GM21576 (cell line): ENCODE data around the gene MPG.
A peak's percentile ranks its signal among the peaks of the same experiment; 100 is the strongest.

ENCODE experiments used
- ATAC-seq: cut with Tn5 transposase; IDR thresholded peaks from one replicate; pipeline ENCODE4 v1.9.1; 2021; ENCODE audit warnings: mild to moderate bottlenecking, moderate library complexity; ENCODE audit not compliant: unreplicated experiment

MPG gene

DNA sequence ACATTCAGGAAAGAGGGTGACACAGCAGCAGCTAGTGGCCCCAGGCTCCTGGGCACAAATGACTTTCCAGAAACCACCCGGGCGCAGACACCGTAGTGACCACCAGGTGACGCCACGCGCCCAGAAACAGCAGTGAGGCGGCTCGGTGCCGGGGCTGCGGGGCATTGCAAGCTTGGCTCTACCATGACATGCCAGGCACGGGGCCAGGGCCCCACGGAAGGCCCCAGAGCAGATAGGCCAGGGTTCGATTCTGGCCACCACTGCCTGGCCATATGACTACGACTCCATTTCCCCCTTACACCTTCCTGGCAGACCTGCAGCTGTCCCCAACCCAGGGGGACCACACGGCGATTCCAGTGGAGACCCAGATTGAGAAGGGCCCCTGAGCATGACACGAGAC is 12.3 kb upstream of the MPG start:
- ATAC-seq = no peak

DNA sequence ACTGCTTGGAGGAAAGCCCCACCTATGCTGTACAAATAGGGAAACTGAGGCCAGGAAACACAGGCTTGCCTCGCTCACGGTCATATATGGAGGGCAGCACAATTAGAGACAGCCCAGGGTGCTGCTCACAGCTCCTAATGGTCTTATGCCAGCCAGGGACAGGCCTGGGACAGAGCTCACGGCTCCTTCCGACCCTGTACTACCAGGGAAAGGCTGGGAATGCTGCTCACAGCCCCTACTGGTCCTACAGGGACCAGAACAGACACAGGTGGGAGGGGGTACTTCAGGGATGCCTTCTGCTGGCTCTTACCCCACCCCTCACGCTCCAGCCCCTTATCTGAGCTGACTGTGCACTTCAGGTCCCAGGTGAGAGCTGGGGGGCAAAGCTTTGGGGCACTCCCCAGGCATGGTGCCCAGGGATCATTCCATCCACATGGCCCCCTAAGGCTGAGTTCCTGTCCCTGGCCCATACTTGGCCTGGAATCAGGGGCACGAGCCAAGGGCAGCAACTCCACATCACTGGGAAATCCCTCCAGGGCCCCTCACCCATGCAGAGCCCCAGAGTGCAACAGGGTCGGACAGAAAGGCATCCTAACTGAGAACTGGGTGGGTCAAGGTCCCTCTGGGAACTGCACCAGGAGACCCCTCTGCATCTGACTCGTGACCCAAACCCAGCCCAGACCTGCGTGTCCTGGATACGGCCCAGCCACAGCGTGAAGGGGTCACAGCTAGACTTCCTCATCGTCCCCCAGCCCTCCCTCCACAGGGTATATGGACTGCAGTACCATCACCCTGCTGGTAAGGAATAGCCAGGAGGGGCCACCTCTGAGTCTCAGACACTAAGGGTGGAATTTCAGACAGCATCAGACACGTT is 11.5 kb upstream of the MPG start:
- no peak for ATAC-seq

DNA sequence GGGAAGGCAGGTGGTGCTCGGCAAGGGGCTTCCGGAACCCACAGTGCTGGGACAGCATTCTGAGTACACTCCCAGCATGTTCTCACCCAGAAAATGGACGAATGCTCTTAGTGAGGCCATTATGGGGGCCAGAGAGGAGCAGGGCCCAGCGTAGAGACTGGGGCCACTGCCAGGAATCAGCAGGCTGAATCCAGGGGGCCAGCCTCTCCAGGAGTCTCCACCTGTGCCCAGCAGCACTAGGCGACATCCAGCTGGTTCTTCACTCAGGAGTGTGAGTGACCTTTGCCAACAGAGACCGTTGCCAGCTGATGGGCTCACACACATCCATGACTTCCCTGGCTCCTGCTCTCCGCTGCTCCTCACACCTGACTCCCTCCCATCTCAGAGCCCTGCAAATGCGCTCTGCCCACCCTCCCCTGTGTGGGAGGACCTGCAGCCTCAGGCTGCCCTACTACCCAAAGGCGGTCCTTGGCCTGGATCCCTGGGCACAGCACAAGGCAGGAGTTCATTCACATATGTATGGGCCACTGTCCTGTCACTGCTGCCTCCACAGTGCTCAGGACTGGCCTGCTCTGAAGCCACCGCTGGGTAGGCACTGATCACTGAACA is 10.7 kb upstream of the MPG start:
- ATAC-seq = no peak

DNA sequence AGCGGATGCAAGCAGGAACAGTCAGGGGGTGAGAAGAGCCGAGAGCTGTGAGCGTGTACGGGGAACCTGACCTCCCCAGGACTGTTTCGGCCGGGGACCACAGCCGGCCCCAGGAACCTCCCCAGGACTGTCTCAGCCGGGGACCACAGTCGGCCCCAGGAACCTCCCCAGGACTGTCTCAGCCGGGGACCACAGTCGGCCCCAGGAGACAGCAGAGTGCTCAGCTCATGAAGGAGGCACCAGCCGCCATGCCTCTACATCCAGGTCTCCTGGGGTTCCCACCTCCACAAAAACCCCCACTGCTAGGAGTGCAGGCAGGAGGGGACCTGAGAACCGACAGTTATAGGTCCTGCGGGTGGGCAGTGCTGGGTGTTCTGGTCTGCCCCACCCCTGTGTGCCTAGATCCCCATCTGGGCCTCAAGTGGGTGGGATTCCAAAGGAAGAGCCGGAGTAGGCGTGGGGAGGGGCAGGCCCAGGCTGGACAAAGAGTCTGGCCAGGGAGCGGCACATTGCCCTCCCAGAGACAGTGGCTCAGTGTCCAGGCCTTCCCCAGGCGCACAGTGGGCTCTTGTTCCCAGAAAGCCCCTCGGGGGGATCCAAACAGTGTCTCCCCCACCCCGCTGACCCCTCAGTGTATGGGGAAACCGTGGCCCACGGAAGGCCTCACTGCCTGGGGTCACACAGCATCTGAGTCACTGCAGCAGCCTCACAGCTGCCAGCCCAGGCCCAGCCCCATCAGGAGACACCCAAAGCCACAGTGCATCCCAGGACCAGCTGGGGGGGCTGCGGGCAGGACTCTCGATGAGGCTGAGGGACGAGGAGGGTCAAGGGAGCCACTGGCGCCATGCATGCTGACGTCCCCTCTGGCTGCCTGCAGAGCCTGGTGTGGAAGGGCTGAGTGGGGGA is 9.9 kb upstream of the MPG start:
- ATAC-seq = no peak

DNA sequence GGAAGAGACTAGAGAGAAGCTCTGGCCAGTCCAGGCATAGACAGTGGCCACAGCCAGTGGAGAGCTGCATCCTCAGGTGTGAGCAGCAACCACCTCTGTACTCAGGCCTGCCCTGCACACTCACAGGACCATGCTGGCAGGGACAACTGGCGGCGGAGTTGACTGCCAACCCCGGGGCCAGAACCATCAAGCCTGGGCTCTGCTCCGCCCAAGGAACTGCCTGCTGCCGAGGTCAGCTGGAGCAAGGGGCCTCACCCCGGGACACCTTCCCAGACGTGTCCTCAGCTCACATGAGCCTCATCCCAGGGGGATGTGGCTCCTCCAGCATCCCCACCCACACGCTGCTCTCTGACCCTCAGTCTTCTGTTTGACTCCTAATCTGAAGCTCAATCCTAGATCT is 8.8 kb upstream of the MPG start:
- ATAC-seq = no peak

DNA sequence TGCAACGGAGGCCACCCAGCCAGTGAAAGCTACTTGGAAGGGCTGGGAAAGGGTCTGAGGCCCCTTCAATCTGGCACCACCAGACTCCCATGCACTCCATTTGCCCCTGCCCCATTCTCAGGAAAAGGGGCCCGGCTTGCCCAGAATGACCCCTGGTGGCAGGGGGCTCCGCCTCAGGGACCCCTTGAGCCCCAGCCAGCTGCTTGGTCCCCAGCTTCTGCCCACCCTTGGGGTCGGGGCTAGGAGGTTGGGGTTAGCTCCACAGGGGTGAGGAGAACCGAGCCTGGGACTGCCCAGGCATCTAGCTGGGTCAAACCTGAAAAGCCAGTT is 6.8 kb upstream of the MPG start:
- ATAC-seq = no peak

DNA sequence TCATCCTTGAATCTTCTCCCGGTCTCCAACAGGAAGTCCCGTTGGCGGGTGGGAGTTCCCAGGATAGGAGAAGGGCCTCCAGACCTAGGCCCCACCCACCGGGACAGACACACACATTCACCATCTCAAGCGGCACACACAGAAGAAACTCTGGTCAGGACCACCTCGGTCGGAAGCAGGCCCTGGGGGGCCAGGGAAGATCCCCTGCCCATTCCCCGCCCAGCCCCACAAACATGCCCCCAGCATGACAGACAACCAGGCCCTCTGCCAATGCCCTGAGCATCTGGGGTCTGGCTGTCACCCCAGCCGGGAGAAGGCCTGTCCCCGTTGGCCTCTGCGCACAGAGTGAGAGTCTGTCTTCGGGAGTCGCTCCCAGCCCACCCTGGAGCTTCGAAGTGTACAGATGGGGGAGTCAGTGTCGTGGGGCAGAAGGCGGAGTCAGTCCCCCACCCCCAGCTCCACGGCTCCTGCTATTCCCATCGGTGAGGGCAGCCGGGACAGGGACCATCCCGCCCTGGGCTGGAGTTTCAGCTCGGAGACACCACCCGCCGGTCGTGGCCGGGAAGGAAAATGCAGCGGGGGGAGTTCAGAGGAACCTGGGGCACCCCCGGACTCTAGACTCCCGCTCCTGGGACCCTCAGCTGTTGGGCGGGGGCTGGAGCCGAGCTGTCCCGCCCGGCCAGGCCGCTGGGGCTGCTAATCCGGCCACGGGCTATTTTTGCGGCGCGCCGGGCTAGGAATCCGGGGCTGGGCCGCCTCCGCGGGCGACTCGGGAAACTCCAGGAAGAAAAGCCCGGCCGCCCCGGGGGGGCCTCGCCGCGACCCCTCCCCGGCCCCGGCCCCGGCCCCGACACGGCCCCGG is 6.3 kb upstream of the MPG start:
- no peak for ATAC-seq

DNA sequence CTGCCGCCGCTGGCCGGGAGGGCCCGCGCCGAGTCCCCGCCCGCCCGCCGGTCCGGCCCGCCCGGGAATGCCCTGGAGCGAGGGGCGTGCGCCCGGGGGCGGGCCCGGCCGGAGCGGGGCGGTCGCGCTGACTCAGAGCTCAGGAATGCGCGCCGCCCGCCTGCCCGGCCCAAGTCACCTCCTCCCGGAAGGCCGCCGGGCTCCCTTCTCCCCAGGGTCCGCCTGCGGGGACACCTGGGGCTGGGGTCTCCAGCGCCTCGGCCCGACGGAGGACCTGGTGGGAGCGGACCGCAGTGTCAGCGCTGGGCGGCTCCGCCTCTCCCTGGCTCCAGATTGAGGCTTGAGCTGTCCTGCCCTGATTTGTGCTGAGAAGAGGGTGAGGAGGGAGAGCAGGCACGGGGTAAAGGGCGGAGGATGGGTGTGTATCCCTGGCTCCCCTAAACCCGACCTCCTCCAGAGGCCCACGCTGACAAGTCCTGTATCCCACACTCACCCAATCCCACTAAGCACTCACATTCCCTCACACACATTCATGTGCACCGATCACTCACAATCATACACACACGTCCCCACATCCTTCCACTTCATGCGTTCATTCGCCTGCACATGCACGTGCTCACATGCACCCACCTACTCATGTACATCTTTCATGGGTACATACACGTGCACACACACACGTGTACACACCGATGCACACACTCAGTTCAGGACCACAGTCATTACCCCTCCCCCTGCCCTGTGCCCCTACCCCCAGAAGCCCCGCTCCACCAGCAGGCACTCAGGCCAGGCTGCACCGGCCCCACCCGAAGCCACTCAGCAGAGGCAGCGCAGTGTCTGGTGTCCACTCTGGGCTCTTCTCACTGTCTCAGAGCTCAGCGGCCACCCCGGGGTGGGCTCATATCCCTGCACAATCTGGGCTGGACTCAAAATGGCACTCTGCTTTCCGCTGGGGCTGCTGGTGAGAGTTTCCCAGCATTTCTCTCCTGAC is 5.2 kb upstream of the MPG start, which contains the start of gene RHBDF1:
RHBDF1 (minus strand) TSS at position 71 of the 988 bp plus-strand sequence. CDS start 7,616 bp downstream, outside the sequence.
- no peak for ATAC-seq

DNA sequence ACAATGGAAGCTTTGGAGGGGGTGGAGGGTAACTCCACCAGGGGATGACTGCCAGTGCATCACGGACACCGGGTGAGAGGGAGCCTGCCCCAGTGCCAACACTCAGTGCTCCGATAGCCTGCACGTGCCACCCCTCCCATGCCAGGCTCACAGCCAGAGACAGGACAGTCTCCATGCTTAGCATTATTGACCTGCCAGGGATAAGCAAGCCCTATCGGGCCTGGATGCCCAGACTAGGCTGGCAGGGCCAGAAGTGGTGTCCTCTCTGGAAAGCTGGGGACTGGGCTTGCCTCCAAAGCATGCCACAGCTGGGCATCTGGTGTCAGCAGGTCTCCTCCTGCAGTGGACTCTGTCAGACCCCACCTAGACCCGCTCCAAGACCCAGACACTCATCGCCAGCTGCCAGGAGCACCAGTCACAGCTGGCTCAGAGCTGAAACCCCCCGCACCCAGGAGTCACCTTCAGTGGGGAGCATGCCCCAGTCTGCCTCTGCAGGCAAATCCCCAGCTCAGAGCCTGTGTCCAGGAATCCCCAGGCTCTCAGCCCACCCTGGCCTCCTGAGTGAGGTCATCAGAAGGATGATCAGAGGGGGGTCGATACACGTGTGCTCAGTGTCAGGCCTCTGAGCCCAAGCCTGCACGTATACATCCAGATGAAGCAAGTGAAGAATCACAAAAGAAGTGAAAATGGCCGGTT is 3.8 kb upstream of the MPG start:
- no peak for ATAC-seq

DNA sequence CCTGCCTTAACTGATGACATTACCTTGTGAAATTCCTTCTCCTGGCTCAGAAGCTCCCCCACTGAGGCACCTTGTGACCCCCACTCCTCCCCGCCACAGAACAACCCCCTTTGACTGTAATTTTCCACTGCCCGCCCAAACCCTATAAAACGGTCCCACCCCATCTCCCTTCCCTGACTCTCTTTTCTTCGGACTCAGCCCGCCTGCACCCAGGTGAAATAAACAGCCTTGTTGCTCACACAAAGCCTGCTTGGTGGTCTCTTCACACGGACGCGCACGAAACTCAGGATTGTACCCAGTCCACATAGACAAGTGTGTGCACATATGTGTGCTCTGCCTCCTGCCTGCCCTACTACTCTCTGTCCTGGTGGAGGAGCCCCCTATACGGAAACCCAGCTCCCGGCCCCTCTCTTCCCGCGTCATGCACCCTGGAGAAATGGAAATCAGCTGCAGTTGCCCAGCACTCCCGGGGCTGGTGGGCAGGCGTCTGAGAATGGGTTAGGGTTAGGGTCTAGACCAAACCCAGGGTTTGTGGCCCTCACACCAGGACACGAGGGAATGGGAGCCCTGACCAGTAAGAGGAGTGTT is 3.2 kb upstream of the MPG start:
- no peak for ATAC-seq

DNA sequence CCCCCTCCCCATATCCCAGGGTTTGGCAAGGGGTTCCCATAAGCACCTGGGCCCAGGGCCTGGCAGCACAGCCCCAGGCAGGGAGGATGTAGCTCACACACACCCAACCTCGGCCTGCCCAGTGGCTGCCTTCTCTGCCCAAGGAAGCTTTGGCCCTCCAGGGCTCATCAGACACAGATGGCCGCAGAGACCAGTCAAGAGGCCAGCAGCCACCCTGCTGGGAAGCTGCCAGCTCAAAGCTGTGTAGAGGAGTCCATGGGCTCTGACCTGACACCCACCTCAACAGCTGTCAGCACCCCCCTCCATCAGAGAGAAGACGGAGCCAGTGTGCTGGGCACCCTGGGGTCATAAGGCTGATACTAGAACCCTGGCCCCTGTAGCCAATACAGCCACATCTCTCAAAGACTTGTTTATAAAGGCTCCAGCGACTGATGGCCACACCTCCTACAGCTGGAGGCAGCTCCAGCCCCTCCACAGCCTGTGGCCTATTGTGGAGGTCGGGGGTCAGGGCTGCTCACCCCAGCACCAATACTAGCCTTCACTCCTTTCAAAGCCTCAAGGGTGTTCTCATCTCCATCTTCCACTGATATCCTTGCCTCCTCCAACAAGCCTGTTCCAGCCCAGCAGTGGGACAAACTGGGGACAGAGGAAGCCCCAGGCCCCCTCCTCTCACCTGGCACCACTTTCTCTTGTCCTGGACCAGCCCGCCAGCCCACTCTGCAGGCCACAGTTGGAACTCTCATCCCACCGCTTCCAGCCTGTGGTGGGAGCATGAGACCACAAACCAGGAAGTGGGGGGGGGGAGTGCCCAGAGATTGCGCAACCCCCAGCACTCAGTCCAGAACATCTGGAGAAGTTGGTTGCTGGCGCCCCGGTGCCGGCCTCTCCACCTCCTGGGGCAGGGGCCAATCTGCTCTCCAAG is 2.2 kb upstream of the MPG start:
- ATAC-seq = no peak

DNA sequence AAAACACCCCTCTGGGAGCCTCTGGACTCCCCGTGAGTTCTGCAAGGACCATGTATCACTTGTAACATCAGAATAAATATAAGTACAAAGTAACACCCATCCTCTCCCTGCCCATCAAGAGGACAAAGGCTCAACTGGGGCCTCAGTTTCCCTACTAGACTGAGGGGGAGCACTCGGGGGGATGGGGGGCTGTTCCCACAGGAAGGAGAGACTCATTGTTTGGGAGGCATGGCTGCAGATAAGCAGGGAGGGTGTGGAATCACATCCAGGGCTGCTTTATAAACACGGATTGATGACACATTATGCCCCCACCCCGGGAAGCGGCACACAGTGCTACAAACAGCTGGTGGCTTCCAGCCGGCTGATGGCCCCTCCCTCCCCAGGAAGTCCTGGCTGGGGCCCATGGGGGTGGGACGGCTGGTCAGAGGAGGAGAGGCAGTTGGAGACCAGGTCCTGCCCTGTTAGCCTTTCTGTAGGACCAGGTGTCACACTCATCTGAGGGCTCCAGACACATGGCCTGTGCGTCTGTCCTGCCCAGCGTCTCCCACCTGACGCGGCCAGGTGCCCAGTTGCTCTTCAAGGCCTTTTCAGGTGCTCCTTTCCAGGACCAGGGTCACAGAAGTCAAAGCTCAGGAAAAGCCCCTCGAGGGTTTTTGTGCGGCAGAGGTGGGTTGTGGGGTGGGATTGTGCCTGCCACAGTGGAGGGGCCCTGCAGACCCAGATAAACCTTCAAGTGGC is 1.3 kb upstream of the MPG start:
- no peak for ATAC-seq

DNA sequence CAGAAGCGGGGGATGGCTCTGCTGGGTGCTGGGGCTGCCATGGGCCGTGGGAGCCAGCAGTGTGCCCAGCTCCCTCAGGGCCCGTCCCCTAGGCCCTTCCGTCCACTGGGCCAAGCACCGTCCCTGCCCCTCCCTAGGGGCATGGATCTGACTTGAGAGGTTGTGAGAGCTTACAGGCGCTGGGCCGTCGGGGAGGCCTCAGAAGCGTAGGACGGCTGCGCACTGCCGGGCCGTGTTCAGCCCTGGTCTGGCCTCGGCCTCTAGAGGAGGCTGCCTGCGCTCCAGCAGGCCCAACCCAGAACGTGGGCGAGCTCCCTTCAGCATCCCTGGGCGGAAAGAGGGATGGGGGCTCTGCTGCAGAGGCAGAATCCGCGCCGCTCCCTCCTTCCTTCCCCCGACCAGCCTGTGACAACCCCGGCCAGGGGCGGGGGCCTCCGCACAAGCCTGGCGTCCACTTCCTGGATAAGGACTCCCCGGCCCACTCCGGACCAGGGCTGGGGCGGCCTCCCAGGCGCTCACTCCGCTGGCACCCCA is 685 bp upstream of the MPG start:
- ATAC-seq = peak; percentile 31

DNA sequence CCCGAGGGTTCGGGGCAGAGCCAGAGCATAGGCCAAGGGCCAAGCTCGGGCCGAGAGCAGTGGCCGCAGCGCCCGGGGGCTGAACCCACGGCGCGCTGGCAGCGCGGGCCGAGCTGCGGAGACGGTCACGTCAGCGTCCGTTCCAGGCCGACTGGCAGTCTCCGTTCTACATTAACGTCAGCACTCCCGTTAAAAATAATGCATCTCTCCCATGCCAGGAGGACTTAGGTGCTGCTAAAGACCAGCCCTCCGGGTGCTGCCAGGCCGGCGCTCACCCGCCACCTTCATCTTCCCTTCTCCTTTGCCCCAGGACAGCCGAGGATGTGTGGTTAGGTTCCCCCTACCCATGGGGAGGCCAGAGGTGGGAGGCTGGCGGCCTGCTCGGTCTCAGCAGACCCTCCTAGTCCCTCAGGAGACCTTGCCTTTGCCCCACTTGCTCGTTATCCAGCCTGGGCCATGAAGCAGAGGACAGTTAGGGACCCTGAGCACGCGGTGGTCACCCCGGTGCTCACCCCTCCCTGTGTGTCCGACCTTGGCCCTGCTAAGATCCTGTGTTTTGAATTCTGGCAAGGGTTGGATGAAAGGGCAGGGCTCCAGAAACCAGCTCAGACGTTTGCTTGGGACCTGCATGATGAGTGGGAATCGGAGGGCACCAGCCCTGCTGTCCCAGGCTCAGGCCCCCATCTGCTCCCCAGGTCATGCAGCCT is 572 bp downstream of the MPG start:
- ATAC-seq = peak; percentile 15

DNA sequence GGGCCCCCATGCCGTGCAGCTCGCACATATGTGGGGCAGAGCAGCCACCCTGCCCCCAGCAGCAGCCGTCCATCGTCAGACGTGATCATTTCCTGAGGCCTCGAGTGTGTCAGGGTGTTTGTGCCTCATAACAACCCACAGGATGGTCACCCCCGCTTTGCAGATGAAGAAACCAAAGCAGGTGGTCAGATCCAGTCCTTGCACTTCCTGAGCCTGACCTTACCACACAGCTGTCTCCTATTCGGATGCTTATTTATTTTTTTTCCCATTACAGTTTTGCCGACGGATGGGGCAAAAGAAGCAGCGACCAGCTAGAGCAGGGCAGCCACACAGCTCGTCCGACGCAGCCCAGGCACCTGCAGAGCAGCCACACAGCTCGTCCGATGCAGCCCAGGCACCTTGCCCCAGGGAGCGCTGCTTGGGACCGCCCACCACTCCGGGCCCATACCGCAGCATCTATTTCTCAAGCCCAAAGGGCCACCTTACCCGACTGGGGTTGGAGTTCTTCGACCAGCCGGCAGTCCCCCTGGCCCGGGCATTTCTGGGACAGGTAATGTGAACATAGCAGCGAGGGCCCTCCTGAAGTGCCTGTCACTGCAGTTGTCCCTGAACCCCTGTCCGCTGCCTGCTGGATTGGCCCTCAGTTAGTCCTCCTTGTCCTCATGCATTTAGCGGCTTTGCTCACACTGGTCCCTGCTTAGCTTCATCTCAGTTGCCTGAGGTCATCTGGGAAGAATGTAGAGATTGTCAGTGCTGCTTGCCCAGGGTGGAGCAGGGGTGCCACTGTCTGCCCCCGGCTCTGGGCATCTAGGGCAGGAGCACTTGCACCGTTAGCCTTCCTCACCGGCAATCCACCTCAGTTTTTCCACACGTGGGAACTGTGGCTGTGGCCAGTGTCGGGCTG is 1.4 kb downstream of the MPG start:
- ATAC-seq = no peak
